H9 (cell line): ENCODE results near the gene POU2F1. TPM values are rescaled to one million over a fixed set of nuclear protein-coding genes. Genes with fewer than 3 reads are reported as not detected.

Experiments
- DNase-seq: peaks from one replicate; pipeline ENCODE4 v3.0.0-alpha.2; 2017
- H2AFZ ChIP-seq: one replicate; pipeline ENCODE4 v1.6.1; 2013; ENCODE audit warnings: mild to moderate bottlenecking, low read length, control low read depth, moderate library complexity
- H2AK5ac ChIP-seq: 2 replicates; pipeline ENCODE4 v1.6.1; 2013; ENCODE audit warnings: low read length, control low read depth, mixed read lengths; ENCODE audit not compliant: insufficient read length
- H2BK120ac ChIP-seq: one replicate; pipeline ENCODE4 v1.6.1; 2013; ENCODE audit warnings: low read depth, mild to moderate bottlenecking, low read length, control low read depth, inconsistent platforms; ENCODE audit not compliant: poor library complexity, severe bottlenecking
- H2BK12ac ChIP-seq: 2 replicates; pipeline ENCODE4 v1.6.1; 2013; ENCODE audit warnings: low read length, control low read depth, mixed read lengths, low read depth; ENCODE audit not compliant: insufficient read length
- H2BK15ac ChIP-seq: 2 replicates; pipeline ENCODE4 v1.6.1; 2013; ENCODE audit warnings: low read depth, low read length, control low read depth
- H2BK20ac ChIP-seq: one replicate; pipeline ENCODE4 v1.6.1; 2013; ENCODE audit warnings: low read depth, mild to moderate bottlenecking, low read length, control low read depth, inconsistent platforms; ENCODE audit not compliant: poor library complexity, severe bottlenecking
- H2BK5ac ChIP-seq: 2 replicates; pipeline ENCODE4 v1.6.1; 2013; ENCODE audit warnings: low read length, control low read depth, mixed read lengths; ENCODE audit not compliant: insufficient read length
- H3K14ac ChIP-seq: 2 replicates; pipeline ENCODE4 v1.6.1; 2013; ENCODE audit warnings: low read length, control low read depth; ENCODE audit not compliant: insufficient read depth
- H3K18ac ChIP-seq: 2 replicates; pipeline ENCODE4 v1.6.1; 2013; ENCODE audit warnings: low read depth, mild to moderate bottlenecking, mixed read lengths, low read length, control low read depth; ENCODE audit not compliant: insufficient read length
- H3K23ac ChIP-seq: 2 replicates; pipeline ENCODE4 v1.6.1; 2013; ENCODE audit warnings: low read length, control low read depth, mixed read lengths, low read depth; ENCODE audit not compliant: insufficient read length
- H3K23me2 ChIP-seq: 2 replicates; pipeline ENCODE4 v1.6.1; 2013; ENCODE audit warnings: low read depth, mild to moderate bottlenecking, mixed read lengths, low read length, control low read depth; ENCODE audit not compliant: insufficient read length, poor library complexity, severe bottlenecking
- H3K27ac ChIP-seq: 2 replicates; pipeline ENCODE4 v1.5.1; 2013; ENCODE audit warnings: low read length, control low read depth, mixed read lengths, low read depth; ENCODE audit not compliant: insufficient read length
- H3K27me3 ChIP-seq: 2 replicates; pipeline ENCODE4 v1.6.1; 2013; ENCODE audit warnings: low read length, control low read depth, inconsistent platforms; ENCODE audit not compliant: insufficient read depth
- H3K4ac ChIP-seq: 2 replicates; pipeline ENCODE4 v1.6.1; 2013; ENCODE audit warnings: low read depth, mild to moderate bottlenecking, control low read depth, inconsistent platforms, low read length, moderate library complexity
- H3K4me1 ChIP-seq: 2 replicates; pipeline ENCODE4 v1.6.1; 2013; ENCODE audit warnings: low read length, control low read depth, inconsistent platforms; ENCODE audit not compliant: insufficient read depth
- H3K4me2 ChIP-seq: 2 replicates; pipeline ENCODE4 v1.6.1; 2013; ENCODE audit warnings: low read length, control low read depth, mixed read lengths; ENCODE audit not compliant: insufficient read length, insufficient read depth
- H3K56ac ChIP-seq: 2 replicates; pipeline ENCODE4 v1.6.1; 2013; ENCODE audit warnings: low read depth, mild to moderate bottlenecking, mixed read lengths, low read length, control low read depth; ENCODE audit not compliant: insufficient read length
- H3K79me1 ChIP-seq: 2 replicates; pipeline ENCODE4 v1.6.1; 2013; ENCODE audit warnings: low read depth, mild to moderate bottlenecking, moderate library complexity, low read length, control low read depth, inconsistent platforms; ENCODE audit not compliant: insufficient read depth, poor library complexity, severe bottlenecking
- H3K79me2 ChIP-seq: 2 replicates; pipeline ENCODE4 v1.6.1; 2013; ENCODE audit warnings: low read length, control low read depth, inconsistent platforms; ENCODE audit not compliant: insufficient read depth
- H3K9ac ChIP-seq: 2 replicates; pipeline ENCODE4 v1.6.1; 2013; ENCODE audit warnings: low read length, control low read depth, mixed read lengths; ENCODE audit not compliant: insufficient read length; ENCODE audit errors: extremely low read depth
- H3K9me3 ChIP-seq: one replicate; pipeline ENCODE4 v1.6.1; 2013; ENCODE audit warnings: low read depth, low read length, inconsistent platforms; ENCODE audit not compliant: control insufficient read depth
- H3T11ph ChIP-seq: one replicate; pipeline ENCODE4 v1.6.1; 2013; ENCODE audit warnings: mild to moderate bottlenecking, low read length, control low read depth, inconsistent platforms
- H4K20me1 ChIP-seq: one replicate; pipeline ENCODE4 v1.6.1; 2013; ENCODE audit not compliant: control insufficient read depth, insufficient read length, insufficient read depth
- H4K5ac ChIP-seq: 2 replicates; pipeline ENCODE4 v1.6.1; 2013; ENCODE audit warnings: low read depth, mild to moderate bottlenecking, mixed read lengths, low read length, control low read depth; ENCODE audit not compliant: insufficient read length
- H4K8ac ChIP-seq: replicated peaks from 2 replicates; pipeline ENCODE4 v1.6.1; 2013; ENCODE audit warnings: low read length, control low read depth, mixed read lengths, low read depth; ENCODE audit not compliant: insufficient read length
- H4K91ac ChIP-seq: 2 replicates; pipeline ENCODE4 v1.6.1; 2013; ENCODE audit warnings: low read depth, mild to moderate bottlenecking, moderate library complexity, mixed read lengths, low read length, control low read depth; ENCODE audit not compliant: insufficient read length
- H3K27ac Mint-ChIP-seq, 3 experiments: 2 replicates in 2 of 3; 3 replicates in 1 of 3; pipeline ENCODE4 v1.8.0; 2020 to 2021; ENCODE audit warnings: mixed read lengths in 3 of 3, mild to moderate bottlenecking in 1 of 3, moderate library complexity in 1 of 3
- H3K27me3 Mint-ChIP-seq: 2 replicates; pipeline ENCODE4 v1.8.0; 2021; ENCODE audit warnings: low read depth, mild to moderate bottlenecking, moderate library complexity, mixed read lengths
- H3K36me3 Mint-ChIP-seq, 3 experiments: 2 replicates in 2 of 3; 3 replicates in 1 of 3; pipeline ENCODE4 v1.8.0; 2020 to 2021; ENCODE audit warnings: low read depth in 3 of 3, mixed read lengths in 3 of 3; ENCODE audit not compliant: insufficient read depth in 1 of 3
- H3K4me1 Mint-ChIP-seq, 2 experiments: 2 replicates each; pipeline ENCODE4 v1.8.0; 2020; ENCODE audit warnings: mixed read lengths in 2 of 2
- H3K4me3 Mint-ChIP-seq, 2 experiments: 2 replicates in 1 of 2; 3 replicates in 1 of 2; pipeline ENCODE4 v1.8.0; 2020 to 2021; ENCODE audit warnings: mild to moderate bottlenecking in 2 of 2, mixed read lengths in 2 of 2, moderate library complexity in 1 of 2
- H3K9me3 Mint-ChIP-seq, 2 experiments: 2 replicates in 1 of 2; 3 replicates in 1 of 2; pipeline ENCODE4 v1.8.0; 2020; ENCODE audit warnings: mild to moderate bottlenecking in 2 of 2, mixed read lengths in 2 of 2, moderate library complexity in 1 of 2
- CTCF ChIP-seq: fragments of 200-600 bp; sonication (generic); conservative IDR thresholded peaks from 3 replicates; pipeline ENCODE4 v1.8.0; 2021; ENCODE audit warnings: antibody characterized with exemption, mild to moderate bottlenecking
- WGBS: extraction: QIAGEN DNeasy Blood & Tissue Kit; methylation state at CpG from one replicate; pipeline ENCODE4 v1.1.7; 2013; ENCODE audit warnings: missing lambda C conversion rate, low lambda C conversion rate, mixed read lengths; ENCODE audit not compliant: insufficient read length; ENCODE audit errors: extremely low coverage; 5-methylcytosine and 5-hydroxymethylcytosine counted together
- total RNA-seq: library from RNA; stranded (reverse); gene quantifications from 2 replicates; pipeline ENCODE4 v1.2.1, GENCODE V29; 2021

Gene POU2F1
- total RNA-seq, 1 experiment from 2014 or later: 62.5 TPM

- Histone ChIP-seq H2BK15ac (no peak overlapping the region), H2AFZ (no peak overlapping the region), H3K27ac (no peak overlapping the region), H3K56ac (no peak overlapping the region), H3K23ac (no peak overlapping the region), H3K9ac (no peak overlapping the region), H4K5ac (no peak overlapping the region), H3K4me1 (no peaks in the 10 kb centered on the region; the same call in 1 of the 2 replicates), H2BK12ac (no peak overlapping the region), H4K91ac (no peak overlapping the region), H2BK5ac (no peak overlapping the region), H4K20me1 (no peaks in the 10 kb centered on the region), H3K27me3 (no peaks in the 10 kb centered on the region), H2BK20ac (no peak overlapping the region), H2AK5ac (no peak overlapping the region), H3K79me1 (no peaks in the 10 kb centered on the region), H3K4ac (no peak overlapping the region), H3K18ac (no peak overlapping the region), H3K79me2 (no peaks in the 10 kb centered on the region), H4K8ac (no peak overlapping the region), H3T11ph (no peak overlapping the region), H3K9me3 (no peaks in the 10 kb centered on the region), H2BK120ac (no peak overlapping the region), H3K14ac (no peak overlapping the region), H3K23me2 (no peaks in the 10 kb centered on the region), H3K4me2 (no peak overlapping the region)
- Mint-ChIP-seq H3K4me1 (peaks cover 3 to 9% of the 10 kb centered on the region in 2 experiments; a peak in 3 of 4 replicates), H3K9me3 (no peaks in the 10 kb centered on the region), H3K4me3 (no peak overlapping the region), H3K36me3 (no peaks in the 10 kb centered on the region), H3K27me3 (peaks cover 9% of the 10 kb centered on the region), H3K27ac (no peak overlapping the region)
- no peak for DNase-seq
- WGBS: no CpG with 5 or more reads among the region's 3 CpGs
- TF ChIP-seq CTCF: no peak
These were observed 226.3 kb downstream of the POU2F1 start for GRCh38 chr1:167446966-167447365.
